ENCODE results near the gene IL17RB.

Gene IL17RB

DNA sequence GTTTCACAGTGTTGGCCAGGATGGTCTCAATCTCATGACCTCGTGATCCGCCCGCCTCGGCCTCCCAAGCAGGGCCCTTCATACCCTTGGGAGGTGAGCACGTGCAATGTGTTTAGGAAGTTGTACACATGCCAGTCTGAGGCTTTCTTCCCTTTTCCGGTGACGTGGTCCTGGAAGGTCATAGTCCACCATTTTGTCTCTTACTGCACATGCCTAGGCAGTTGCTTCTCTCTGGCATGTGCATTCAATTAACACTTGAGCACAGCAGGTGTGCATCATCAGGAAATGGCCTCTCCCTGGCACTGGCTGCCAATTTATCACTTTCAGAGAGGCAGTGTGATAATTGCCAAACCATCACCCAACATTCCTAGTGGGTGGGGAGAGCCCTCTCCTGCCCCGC, 67.0 kb downstream of the IL17RB start:
- TF ChIP-seq GATA3 (IDR thresholded peaks at IDR 0.05; ENCODE audit: low read depth, low read length): no peak
- no peak for TF ChIP-seq GATA2 (IDR thresholded peaks at IDR 0.05; ENCODE audit: low read depth, low read length)
